ENCODE results near the gene NHP2. TPM values are rescaled to one million over a fixed set of nuclear protein-coding genes. Genes with fewer than 3 reads are reported as not detected.

NHP2 gene
- total RNA-seq, 1 donor from 2014 or later: 213 TPM

DNA sequence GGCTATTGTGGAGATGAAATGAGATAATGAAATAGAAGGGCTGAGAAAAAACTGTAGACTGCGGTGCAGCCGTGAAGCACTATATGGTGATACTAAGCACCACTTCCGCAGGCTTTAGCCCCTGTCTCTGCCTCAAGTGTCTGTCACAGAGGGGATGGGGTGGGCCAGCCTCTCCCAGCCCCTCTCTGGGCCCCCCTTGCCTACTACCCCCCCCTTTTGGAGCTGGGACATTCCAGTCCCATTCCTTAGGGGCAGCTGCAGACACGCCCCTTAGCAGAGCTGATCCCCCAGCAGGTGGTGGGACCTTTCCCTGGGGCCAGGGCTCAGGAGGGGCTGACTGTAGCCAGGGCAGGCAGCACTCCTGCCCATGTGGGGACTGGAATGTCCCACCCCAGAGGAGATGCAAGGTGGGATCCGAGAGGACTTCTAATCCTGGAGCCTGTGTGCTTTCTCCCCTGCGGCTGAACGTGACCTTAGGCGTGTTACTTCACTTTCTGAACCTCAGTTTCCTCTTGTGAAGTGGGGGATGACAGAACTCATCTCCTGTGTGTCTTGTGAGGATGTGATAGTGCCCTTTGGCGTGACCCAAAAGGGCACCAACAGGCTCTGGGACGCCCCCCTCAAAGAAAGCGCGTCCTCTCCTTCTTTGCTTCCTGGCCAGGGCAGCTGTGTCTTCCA is 38.4 kb downstream of the NHP2 start:
- DNase-seq (ENCODE audit: low read depth): peak; percentile 88

DNA sequence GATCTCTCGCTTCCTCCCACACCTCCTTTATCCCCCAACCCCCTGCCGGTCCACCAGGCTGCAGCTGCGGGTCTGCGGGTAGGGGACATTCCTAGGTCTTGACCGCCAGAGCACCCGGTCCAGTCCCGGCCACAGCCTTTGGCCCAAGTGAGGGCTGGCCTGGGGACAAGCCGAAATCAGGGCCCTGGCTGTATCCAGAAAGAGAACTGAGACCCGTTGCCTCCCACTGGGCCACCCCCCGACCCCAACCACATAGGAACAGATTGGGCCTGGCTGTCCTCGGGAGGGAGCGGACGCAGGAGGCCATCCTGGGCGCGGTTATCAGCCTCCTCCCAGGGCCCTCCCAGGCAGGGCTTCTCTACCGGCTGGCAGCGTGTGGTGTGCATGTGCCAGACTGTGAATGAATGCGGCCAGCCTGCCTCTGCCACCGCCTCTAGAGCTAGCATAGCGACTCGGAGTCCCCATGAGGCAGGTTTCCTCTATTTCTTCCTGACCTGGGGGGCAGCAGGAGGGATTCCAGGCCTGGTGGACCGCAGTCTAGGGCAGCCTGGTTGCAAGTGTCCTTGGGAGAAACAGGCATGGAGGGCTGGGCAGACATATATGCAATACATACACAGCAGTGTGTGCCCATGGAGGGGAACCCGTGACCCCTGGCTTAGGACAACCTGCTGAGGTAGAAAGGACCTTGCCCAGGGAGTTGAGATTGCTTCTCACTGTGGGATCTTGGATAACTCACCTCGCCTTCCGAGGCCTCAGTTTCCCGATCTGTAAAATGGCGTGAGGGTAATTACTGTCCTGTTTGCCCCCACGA is 39.2 kb downstream of the NHP2 start:
- peak; percentile 92 for DNase-seq (ENCODE audit: low read depth)

DNA sequence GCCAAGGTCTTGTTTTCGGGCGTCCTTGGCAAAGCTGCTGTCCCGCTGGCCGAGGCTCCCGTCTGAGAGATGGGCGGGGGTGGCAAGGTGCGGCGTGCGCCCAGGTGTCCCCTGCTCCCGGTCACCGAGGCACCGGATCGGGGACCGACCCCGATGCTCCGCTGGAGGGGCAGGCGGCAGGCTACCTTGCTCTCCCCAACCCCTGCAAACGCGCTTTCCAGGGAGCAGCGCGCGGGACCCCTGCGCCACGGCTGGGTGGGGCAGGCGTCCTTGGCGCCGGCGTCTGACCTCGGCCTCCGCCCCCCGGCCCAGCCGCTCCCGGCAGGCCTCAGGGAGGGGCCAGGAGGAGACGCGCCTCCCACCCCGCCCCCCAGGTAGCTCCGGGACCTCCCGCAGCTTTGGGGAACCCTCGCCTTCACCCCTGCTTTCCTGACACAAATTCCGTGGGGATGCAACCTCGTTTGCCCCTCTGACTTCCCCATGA is 39.8 kb downstream of the NHP2 start:
- DNase-seq (ENCODE audit: low read depth): no peak

DNA sequence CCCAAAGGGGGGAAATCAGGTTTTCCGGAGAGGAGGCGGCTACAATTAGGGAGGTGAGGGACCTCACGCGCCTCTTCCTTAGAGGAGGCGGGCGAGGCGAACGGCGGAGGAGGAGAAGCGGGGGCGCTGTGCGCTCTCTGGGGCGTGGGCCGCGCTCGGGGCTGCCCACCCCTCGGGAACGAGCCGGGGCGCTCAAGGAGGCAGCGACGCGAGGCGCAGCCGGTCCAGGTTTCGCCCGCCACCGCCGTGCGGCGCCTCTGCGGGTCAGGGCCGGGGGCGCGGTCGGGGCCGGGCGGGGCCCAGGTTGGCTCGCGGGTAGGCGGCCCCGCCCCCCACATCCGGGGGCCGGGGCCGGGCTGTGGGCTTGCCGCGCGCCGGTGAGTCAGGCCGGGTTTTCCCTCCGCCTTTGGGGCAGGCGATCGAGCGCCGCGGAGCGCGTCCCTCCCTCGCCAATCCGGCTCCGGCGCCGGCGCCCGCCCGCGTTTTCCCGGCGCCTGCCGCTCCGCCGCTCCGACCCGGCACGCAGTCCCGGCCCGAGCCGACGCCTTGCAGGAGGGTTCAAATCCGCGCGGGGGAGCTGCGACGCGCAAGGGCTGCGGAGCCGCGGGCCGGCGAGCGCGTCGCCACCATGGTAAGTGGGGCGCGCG is 40.4 kb downstream of the NHP2 start, which contains the start of gene N4BP3:
Gene N4BP3 (plus strand): TSS at position 392 of the 647 bp plus-strand sequence. CDS start 6,052 bp downstream, outside the sequence.
- DNase-seq (ENCODE audit: low read depth): peak; percentile 59

- no peak for DNase-seq (ENCODE audit: low read depth)
Observed at GRCh38 chr5:178112545-178112944, 41.1 kb downstream of the NHP2 start.

DNA sequence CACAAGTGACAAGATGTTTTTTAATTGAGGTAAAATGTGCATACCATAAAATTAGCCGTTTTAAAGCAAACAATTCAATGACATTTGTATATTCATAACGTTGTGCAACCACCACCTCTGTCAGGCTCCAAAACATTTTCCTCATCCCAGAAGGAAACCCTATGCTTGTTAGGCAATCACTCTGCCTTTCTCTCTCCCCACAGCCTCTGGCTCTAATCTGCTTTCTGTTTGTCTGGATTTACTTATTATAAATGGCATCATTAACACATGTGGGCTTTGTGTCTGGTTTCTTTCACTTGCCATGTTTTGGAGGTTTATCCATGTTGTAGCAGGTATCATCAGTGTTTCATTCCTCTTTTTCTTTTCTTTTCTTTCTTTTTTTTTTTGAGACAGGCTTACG is 41.8 kb downstream of the NHP2 start:
- DNase-seq (ENCODE audit: low read depth): no peak

GRCh38 chr5:178110511-178110910 is 43.2 kb downstream of the NHP2 start:
- no peak for DNase-seq (ENCODE audit: low read depth)

DNA sequence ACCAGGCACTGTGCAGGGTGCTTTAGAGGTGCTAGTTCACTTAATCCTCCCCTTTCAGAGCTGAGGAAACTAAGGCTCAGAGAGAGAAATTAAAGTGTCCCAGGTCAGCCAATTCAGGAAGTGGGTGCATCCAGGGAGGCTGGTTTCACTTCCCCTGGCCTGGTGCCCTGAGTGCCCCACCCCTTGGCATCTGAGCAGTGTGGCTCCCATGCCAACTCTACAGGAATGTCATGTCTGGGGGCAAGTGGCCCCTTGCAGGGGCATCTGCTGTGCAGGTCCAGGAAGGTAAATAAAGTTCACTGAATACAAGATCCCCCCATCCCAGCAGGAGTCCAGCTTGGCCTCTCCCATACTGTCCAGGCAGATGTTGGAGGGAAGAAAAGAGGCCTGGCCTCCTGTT is 44.7 kb downstream of the NHP2 start:
- no peak for DNase-seq (ENCODE audit: low read depth)

GRCh38 chr5:178108446-178108845 is 45.2 kb downstream of the NHP2 start:
- no peak for DNase-seq (ENCODE audit: low read depth)

- no peak for DNase-seq (ENCODE audit: low read depth)
Observed at GRCh38 chr5:178107756-178108310, 45.9 kb downstream of the NHP2 start.

DNA sequence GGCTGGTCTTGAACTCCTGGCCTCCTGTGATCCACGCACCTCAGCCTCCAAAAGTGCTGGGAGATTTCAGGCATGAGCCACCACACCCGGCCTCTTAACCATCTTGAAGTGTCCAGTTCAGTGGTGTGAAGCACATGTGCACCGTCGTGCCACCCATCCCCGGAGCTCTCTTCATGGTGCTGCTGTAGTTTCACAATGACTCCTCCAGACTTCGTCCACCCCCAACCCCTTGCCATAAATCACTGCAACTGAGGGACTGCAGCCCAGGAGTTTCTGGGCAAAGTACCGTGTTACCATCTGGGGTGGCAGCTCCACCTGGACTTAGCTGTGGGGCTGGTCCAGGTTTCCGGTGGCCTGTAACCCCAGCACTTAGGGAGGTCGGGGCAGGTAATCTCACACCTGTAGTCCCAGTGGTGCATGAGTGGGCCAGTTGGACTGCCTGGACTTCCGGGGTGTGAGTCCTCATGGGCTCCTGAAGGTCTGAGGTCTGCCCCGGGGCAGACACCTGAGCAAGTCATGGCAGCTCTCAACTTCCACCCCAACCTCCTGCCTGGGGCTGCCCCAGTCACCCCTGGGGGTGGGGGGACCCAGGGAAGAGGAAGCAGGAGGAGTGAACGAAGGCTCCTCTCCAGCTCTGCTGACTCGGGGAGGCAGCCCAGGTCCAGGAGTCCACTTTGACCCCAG is 47.0 kb downstream of the NHP2 start:
- no peak for DNase-seq (ENCODE audit: low read depth)

DNA sequence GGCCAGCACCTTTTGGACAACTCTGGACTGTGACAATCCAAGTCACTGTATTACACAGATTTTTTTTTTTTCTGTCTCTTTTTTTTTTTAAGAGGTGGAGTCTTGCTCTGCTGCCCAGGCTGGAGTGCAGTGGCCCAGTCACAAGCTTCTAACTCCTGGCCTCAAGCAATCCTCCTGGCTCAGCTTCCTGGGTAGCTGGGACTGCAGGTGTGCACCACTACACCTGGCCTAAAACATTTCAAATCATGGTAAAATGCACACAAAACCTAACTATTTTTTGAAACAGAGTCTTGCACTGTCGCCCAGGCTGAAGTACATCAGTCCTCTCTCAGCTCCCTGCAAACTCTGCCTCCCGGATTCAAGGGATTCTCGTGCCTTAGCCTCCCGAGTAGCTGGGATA is 47.6 kb downstream of the NHP2 start:
- no peak for DNase-seq (ENCODE audit: low read depth)

DNA sequence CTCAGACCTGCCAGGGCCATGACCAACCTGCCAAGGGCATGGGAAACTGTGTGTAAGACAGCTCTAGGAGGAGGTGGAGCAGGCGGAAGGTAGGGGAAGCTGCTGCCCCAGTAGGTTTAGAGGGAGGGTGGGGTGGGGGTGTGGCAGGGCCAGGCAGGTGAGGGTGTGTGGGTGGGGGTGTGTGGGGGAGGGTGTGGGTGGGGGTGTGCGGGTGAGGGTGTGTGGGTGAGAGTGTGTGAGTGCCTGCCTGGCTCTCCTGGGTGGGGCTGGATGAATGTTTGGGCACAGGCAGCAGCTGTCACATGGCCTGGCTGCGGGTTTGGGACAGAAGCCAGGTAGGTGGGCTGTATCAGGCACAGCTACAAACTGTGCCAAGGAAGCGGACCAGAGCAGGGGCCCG is 49.2 kb downstream of the NHP2 start:
- peak; percentile 73 for DNase-seq (ENCODE audit: low read depth)

DNA sequence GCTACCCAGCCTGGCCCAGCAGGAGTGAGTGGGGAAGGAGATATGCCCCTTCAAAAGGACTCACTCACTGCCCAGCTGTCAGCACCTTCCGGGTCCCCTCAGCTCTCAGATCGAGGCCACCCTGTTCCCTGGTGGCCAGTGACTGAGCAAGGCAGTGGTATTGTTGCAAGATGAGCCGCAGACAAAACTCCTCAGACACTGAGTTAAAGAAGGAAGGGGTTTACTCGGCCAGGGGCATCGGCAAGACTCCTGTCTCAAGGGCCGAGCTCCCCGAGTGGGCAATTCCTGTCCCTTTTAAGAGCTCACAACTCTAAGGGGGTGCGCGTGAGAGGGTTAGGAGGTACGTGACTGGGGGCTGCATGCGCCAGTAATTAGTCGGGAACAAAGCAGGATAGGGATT is 50.1 kb downstream of the NHP2 start:
- no peak for DNase-seq (ENCODE audit: low read depth)

Other genes starting within 250 kb of the NHP2 start
- not detected in 2 replicates for gene PROP1, start 157.6 kb downstream of the NHP2 start, total RNA-seq
- 4.8 and 12.5 TPM in 2 replicates for gene N4BP3, start 40.4 kb downstream of the NHP2 start, total RNA-seq
- gene RMND5B, start 22.9 kb downstream of the NHP2 start, total RNA-seq: 33.2 and 36.1 TPM in 2 replicates
- not detected in 2 replicates for gene GMCL2, start 33.5 kb upstream of the NHP2 start, total RNA-seq
- 73.5 and 88.0 TPM in 2 replicates for gene HNRNPAB, start 50.6 kb upstream of the NHP2 start, total RNA-seq
- 22.8 and 26.4 TPM in 2 replicates for gene PHYKPL, start 78.9 kb upstream of the NHP2 start, total RNA-seq